Fibroblast of skin of left quadriceps (primary cell): Measurements from ENCODE around the gene VPS37D.
"Not testable (repeated sequence)": the region's sequence is repeated elsewhere in the genome, so short reads cannot be mapped to it uniquely, and the experiment has no call there.

Experiments used
- DNase-seq, 2 experiments: peaks; one replicate each; pipeline ENCODE4 v3.0.0-alpha.2; 2013; ENCODE audit warnings: low read depth in 2 of 2

Gene VPS37D

DNA sequence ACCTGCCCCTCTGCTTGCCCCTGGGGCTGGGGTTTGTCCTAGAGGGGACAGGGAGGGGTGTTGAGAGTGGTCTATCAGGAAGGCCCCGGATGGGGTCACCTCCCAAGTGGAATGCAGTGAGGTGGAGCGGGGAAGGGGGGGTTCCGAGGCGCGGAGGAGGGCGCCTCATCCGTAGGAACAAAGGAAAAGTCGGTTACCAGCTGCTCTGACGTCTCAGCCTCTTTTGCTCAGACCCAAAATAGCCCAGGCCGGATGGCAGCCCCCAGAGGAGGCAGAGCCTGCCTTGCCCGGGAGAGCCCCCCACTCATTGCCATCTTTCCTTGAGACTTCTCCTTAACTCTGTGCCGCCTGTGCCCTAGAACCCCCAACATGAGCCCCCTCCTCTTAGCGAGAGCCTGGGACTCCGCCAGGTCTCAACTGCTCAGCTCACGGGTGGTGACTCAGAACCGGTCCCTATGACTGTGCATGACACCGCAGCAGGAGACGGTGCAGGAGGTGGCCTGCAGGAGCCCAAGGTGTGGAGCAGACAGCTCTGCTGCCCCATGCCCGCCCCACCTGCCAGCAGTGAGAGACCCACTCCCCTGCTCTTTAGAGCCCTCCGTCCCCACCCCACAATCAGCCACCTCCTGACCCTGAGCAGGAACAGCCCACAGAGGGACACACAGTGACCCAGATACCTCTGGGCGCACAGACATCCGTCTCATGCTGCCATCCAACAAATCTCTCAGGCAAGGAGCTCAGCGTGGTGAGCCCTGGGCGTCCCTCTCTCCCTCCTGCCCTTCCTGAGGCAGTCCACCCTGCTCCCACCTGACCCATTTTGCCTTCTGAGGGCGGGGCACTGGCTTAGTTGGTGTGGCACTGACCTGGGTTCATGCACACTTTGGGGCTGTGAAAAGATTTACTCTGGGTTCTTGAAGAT, 38.8 kb downstream of the VPS37D start:
- DNase-seq: no peak

DNA sequence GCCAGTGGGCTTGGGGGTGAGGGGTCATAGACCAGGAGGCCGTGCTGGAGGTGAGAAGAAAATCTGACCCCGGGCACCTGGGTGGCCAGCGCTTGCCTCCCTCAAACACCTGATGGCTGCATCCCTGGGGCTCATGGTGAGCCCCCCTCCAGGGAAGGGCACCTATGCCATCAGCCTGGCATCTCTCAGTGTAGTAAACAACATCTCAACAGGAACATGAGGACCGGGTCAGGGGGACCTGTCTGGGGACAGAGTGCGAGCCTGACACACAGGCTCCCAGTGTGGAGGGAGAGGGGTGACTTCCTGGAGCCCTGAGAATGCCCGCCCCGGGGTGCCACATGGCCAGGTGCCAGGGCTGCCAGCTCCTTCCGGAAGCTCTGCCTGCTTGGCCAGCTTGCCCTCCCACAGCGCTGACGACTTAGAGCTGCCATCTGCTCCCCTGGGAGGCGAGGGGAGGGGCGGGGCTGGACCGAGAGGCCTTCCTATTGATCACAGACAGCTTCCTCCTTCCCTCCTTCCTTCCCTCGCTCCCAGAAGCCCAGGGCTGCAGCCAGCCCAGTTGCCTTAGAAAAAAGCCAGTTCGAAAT, 39.5 kb downstream of the VPS37D start:
- no peak for DNase-seq

DNA sequence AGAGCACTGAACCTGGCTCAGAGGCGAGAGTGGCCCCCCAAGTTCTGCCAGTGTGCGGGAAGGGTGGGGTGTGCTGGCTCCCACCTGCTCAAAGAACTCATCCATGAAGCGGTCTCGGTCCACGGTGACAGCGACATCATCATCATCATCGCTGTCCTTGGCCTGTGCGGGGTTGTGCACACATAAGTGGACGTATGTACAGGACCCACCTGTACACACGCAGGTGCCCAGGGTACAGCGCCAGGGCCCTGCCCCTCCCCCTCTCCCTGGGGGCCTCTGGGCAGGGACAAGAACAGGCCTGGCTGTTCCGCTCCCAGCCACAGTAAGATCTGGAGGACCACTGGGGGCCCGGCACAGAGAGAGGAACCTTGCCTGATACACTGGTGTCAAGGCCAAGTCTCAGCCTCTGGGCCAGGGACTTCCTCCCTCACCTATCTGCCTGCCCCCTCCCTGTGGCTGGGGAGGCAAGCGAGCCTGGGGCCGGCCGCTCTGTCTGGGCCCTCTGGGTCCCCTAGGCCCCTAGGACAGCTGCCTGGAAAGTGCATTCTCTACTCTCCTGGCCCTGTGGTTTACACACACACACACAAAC, 41.4 kb downstream of the VPS37D start:
- DNase-seq: no peak

DNA sequence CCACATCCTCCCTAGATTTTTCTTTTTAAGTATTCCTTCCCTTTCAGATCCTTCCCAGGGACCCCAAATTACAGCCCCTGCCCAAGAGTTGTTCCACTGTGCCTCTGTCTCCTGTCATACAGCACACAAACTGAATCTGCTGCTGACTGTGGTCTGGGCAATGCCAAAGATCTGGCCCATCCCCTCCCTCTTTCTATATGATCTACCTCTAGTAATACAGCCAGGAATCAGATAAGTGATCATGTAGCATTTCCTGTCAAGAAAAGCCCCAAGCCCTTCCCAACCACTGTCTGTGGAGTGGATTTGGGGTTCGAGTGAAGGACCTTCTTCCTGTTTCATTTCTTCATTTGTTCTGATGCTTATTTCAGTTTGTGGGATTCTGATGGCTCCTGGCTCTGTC, 45.1 kb downstream of the VPS37D start:
- no peak for DNase-seq

DNA sequence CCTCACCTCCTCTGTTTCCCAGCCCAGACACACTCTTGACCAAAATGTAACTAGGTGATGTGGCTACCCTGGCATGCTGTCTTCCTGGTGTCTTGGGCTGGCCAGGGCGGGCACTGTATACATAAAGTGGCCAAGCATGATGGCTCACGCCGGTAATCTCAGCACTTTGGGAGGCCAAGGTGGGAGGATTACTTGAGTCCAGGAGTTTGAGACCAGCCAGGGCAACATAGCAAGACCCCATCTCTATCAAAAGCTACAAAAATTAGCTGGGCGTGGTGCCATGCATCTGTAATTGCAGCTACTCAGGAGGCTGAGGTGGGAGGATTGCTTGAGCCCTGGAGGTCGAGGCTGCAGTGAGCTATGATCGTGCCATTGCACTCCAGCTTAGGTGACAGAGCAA, 45.7 kb downstream of the VPS37D start:
- not testable (repeated sequence) for DNase-seq

DNA sequence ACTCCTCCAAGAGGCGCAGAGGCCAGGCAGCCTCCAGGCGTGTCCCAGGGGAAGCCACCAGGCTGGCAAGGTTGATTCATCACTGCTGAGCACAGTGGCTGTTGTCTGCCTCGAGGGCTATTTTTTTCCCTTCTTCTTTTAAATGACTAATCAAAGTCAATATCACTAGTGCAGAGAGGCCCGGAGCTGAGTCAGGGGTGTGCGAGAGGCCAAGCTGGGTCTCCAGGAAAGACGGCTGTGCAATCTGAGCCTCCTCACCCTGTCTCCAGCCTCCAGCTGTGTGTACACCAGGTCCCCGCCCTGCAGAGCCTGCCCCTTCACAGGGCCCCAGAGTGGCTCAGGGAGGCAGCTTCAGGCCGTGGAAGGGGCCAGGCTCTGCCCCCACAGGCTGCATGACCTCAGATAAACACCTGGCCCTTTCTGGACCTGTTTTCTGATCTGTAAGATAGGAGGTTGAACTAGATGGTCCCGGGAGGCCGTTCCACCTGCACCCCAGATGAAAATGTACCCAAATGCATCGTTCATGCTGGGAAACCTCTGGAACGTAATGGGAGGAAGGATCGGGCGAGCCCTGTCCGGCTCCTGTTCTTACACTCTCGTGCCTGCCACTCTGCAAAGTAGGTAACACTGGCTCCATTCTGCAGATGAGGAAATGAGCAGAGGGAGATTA, 48.2 kb downstream of the VPS37D start:
- peak; percentile 67 to 72 for DNase-seq

DNA sequence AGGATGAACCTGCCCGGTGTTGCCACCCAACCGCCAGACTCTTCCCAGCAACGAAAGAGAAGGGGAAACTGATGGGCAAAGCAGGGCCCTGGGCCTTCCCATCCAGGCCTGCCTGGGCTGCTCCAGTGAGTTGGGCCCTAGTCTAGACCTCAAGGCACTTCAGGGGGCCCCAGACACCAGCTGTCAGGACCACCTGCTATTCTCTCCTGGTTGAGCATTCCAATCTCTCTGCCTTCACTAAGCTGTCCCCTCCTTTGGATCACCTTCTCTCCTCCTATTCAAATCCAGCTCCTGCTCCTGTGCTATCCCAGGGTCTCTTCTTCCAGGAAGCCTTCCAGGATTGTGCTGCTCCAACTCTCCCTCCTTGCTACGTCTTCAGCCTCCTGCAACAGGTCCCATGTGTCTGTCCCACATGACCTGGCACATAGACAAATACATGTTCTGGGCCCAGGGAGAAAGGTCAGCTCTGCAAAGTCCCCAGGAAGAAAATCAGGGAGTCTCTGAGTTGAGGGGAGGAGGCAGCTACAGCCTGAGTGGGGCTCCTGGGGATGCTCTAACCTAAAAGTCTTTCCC, 48.8 kb downstream of the VPS37D start:
- no peak for DNase-seq

DNA sequence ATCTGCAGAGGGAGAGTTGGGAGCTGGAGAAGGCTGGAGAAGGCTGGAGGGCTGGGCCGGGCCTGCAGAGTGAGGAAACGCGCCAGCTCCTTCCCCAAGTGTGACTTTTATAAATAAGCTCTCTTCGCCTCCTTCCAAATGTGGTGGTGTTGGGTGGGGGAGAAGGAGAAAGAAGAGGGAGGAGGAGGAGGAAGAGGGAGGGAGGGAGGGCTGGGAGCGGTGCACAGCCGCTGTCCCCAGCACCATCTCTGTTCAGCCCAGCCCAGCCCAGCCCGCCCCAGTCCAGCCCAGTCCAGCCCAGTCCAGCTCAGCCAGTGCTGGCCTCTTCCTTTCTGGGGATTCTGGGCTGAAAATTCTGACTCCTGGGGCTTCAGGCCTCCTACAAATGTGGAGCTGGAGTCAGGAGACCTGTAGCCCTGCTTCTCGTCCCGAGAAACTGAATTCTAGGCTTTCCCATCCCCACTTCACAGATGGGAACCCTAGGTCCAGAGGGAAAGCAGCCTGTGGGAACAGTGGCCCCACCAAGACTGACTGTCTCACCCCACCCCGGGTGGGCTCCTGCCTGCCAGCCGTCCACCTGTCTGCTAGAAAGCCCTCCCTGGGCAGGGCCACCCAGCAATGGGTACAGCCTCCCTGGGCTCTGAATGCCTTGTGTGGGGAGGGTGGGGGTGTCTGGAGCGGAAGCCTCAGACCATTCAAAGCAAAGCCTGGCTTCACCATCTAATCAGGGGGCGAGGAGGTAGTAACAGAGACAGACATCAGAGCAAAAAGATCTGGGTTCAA, 49.6 kb downstream of the VPS37D start:
- DNase-seq: no peak

DNA sequence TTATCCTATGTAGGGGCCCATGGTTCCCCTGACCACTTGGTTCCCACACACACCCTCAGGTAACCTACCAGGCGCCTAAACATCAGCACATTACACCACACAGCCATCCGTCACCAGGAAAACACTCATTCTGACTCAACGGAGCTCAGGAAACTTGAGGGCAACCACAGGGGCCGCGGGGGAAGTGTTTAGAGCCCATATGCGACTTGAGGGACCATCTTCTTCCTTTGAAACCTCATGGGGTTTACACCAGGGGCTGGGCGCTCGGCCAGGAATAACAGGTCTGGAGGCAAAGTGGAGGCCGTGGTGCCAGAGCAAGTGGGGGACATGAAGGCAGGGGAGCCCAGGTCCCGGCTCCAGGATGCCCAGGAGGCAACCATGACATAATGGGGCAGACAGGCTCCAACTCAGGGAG, 50.4 kb downstream of the VPS37D start:
- DNase-seq: peak in 1 of 2 experiments; percentile 59

DNA sequence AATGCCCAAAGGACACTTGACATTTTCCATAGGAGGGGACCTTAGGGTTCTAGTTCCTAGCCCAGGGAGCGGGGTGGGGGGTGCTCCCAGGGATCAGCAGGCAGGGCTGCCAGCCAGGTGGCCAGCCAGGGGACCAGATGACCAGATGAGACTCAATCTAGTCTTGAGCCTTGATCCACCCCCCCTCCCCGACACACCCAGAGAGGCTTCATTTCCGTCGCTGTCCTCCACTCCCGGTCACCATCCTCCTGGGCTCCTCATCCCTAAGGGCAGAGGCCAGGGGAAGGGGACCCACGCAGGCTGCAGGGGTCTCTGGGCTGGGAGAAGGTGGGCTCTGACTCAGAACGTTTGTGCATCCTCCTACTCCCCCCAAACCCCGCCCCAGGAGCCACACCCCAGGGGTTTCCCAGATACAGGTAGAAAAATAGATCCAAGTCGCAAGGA, 50.8 kb downstream of the VPS37D start:
- no peak for DNase-seq

DNA sequence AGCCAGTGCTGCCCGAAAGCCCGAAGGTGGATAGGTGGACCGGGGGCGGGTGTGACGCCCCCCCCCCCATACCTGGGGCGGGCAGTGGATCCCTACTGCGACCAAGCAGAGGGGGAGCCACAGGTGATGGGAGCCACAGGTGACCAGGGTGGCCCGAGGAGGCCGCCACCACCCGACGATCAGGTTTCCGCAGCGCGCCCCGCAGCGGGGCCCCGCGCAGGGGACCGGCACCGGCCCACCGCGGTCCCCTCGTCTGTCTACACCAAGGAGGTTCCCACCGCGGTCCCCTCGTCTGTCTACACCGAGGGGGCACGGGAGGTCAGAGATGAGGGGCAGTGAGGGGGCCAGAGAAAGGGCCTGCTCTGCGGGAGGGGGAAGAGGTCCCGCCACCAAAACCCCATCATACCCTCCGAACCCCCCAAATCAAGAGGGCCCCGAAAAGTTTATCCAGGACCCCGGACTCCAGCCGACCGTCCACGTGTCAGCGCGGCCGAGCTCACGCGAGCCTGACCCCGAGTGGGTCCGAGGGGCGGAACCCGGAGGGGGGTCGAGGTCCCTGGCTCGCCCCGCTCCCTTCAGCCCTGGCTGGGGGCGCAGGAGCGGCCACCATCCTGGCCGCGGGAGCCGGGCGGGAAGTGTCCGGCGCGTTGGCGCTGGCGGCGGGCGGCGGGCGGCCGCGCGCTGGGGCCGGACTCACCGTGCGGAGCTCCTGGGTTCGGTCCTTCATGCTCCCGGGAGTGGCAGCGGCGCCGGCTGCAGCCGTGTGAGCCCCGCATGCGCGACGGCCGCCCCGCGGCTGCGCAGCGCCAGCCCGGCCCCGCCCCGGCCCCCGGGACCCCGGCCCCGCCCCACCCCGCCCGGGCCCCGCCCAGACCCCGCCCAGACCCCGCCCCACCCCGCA, 51.5 kb downstream of the VPS37D start, which contains the start of gene STX1A:
Gene STX1A, minus strand, starts transcription at position 765 of the 901 bp plus-strand sequence. Its CDS starts 38 bp downstream, at position 727.
- DNase-seq: no peak

DNA sequence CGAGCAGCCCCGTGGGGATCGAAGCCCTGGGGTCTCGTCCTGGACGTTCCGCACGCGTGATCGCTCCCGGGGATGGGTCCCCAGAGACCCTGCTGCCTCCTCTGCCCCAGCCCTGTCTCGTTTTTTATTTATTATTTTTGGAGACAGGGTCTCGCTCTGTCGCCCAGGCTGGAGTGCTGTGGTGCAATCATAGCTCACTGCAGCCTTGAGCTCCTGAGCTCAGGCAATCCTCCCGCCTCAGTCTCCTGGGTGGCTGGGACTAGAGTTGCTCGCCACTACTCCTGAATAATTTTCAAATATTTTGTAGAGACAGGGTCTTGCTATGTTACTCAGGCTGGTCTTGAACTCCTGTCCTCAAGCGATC, 52.2 kb downstream of the VPS37D start:
- DNase-seq: no peak

DNA sequence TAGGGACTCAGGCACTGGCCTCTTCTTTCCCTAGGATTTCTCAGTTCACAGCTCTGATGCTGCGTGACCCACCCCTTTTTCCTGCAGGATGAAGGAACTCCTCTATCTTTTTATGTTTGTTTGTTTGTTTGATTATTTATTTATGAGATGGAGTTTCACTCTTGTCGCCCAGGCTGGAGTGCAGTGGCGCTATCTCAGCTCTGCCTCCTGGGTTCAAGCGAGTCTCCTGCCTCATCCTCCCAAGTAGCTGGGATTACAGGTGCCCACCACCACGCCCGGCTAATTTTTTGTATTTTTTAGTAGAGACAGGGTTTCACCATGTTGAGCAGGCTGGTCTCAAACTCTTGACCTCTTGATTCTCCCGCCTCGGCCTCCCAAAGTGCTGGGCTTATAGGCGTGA, 52.8 kb downstream of the VPS37D start:
- not testable (repeated sequence) for DNase-seq

DNA sequence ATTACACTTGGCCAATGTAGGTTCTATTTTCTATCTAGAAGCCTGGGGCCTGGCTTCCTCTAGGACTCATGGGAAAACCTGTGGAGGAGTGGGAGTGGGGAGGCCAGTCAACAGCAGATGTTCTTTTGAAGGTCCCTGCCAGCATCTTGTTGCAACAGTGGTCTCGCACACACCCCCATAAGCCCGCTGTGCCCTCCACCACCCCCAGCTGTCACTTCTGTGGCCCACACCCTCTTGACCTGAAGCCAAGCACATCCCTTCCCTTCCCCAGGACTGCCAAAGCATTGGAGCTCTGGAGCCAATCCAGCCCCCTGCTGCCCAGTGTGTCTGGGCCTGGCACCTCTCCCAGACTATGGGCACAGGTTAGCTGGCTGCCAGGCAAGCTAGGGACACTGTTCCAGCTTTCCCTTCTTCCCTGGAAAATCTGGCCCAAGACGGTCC, 53.8 kb downstream of the VPS37D start:
- DNase-seq: no peak
